ENCODE results near the gene SLC24A1. TPM values are rescaled to one million over a fixed set of nuclear protein-coding genes. Genes with fewer than 3 reads are reported as not detected.
A peak's percentile ranks its signal among the peaks of the same experiment; 100 is the strongest.

The SLC24A1 gene
- total RNA-seq, 4 donors from 2014 or later, result 1.7 to 5.8 (median 3.6) TPM

GRCh38 chr15:65603559-65603958 is 18.2 kb upstream of the SLC24A1 start:
- WGBS, 2 donors, result 96 to 97% methylated on average over 1 of the region's 1 CpG
- Histone ChIP-seq H3K9me3 (no peaks in the 10 kb centered on the region), H3K4me1 (peaks cover 0 to 19% (median 0%) of the 10 kb centered on the region in 3 donors), H3K36me3 (peaks cover 0 to 78% (median 6%) of the 10 kb centered on the region in 3 donors), H3K27me3 (no peaks in the 10 kb centered on the region), H3K4me3 (no peak overlapping the region), H3K27ac (no peak overlapping the region)
- DNase-seq, result no peak
- no peak for TF ChIP-seq CTCF (IDR thresholded peaks at IDR 0.05)
- intact Hi-C loops (cut with DNase I), result no loop called here

DNA sequence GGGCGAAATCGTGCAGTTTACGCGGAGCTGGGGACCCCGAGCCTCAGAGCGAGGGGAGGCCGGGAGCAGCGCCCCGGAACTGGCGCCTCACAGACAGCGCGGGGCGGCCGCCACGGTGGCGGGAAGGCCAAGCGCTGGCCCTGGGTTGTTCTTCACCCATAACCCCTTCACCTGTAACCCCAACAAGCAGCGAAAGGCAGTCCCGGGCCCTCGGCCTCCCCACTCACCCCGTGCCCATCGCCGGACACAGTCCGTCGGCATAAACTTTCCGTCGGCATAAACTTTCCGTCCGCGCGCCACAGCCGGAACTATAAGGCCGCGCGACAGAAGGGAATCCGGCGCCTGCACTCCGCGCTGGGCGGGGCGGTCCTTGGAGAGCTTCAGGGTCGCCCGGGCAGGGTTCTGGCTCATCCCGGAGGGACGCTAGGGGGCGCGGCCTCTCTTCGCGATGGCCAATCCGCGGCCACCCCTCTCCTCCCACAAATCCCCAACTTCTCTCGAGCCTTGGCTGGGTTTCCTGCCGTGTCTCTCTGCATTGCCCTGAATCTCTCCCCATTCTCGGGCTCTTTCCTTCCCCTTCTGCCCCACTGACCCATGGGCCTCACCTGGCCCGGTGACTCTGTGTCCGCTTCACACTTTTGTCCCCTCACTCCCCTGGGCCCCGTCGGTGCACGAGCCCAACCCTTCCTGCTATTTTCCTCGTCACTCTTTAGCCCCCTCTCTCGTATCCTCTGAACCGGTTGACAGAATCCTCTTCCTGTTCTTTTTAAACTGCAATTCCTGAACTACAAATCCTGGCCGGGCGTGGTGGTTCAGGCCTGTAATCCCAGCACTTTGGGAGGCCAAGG is 10.6 kb upstream of the SLC24A1 start, which contains the start of gene INTS14:
Gene INTS14, minus strand, starts transcription at position 261 of the 848 bp plus-strand sequence. CDS start 3,751 bp downstream, outside the sequence.
- Histone ChIP-seq H3K9me3 (no peaks in the 10 kb centered on the region), H3K27me3 (no peaks in the 10 kb centered on the region), H3K27ac (peak within 1 kb of the TSS; percentile 90 to 97 (median 97)), H3K4me1 (peaks cover 6 to 52% (median 20%) of the 10 kb centered on the region in 3 donors), H3K4me3 (peak within 1 kb of the TSS; percentile 62 to 96 (median 85)), H3K36me3 (peaks cover 0 to 12% (median 0%) of the 10 kb centered on the region in 3 donors)
- intact Hi-C loops (cut with DNase I), result no loop called here
- TF ChIP-seq CTCF (IDR thresholded peaks at IDR 0.05) (peak; percentile 51 to 79 (median 70)), POLR2A (IDR thresholded peaks at IDR 0.05) (peak in 2 of 4 donors; percentile 66 to 78)
- peak; percentile 77 for DNase-seq
- 0% methylated on average over 37 to 42 of the region's 64 CpGs for WGBS, 2 donors

GRCh38 chr15:65611888-65612615 is 9.7 kb upstream of the SLC24A1 start:
- peaks cover 0 to 3% (median 0%) of the 10 kb centered on the region in 3 donors for H3K36me3 ChIP-seq
- no peak for DNase-seq
- intact Hi-C loops (cut with DNase I), result no loop called here
- peak overlapping the region; percentile 90 to 97 (median 97) for H3K27ac ChIP-seq
- no peak for TF ChIP-seq CTCF (IDR thresholded peaks at IDR 0.05)
- no peak for TF ChIP-seq POLR2A (IDR thresholded peaks at IDR 0.05)
- peaks cover 6 to 52% (median 20%) of the 10 kb centered on the region in 3 donors for H3K4me1 ChIP-seq
- no peaks in the 10 kb centered on the region for H3K9me3 ChIP-seq
- H3K27me3 ChIP-seq, result no peaks in the 10 kb centered on the region
- WGBS, 2 donors, result 76 to 78% methylated on average over 4 to 5 of the region's 5 CpGs
- H3K4me3 ChIP-seq, result peak overlapping the region; percentile 62 to 96 (median 85)

DNA sequence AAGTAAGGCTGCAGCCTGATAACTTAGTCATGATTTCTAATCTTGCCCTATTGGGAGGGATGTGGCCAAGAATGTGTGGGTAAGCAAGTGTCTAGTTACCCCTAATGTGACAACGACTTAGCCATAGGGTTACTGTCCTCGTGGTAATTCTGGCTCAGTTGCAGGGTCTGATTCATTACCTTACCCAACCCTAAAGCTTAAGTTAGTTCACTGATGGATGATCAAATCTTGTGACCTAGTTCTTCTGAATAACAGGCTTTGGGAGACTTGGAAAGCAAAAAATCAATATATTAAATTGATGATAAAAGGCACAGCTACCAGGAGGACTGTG is 9.2 kb upstream of the SLC24A1 start:
- Histone ChIP-seq H3K4me1 (peaks cover 6 to 51% (median 20%) of the 10 kb centered on the region in 3 donors), H3K4me3 (no peak overlapping the region), H3K27ac (peak overlapping the region; percentile 90 to 97 (median 97)), H3K36me3 (no peaks in the 10 kb centered on the region), H3K27me3 (no peaks in the 10 kb centered on the region), H3K9me3 (no peaks in the 10 kb centered on the region)
- no peak for DNase-seq
- intact Hi-C loops (cut with DNase I), result no loop called here
- TF ChIP-seq CTCF (IDR thresholded peaks at IDR 0.05) (no peak), POLR2A (IDR thresholded peaks at IDR 0.05) (no peak)
- 38 to 42% methylated on average over 2 of the region's 2 CpGs for WGBS, 2 donors

Data from esophagus squamous epithelium (tissue), 5 donors.